ENCODE measurements around the gene EAF2. TPM values are rescaled to one million over a fixed set of nuclear protein-coding genes. Genes with fewer than 3 reads are reported as not detected.
A peak's percentile ranks its signal among the peaks of the same experiment; 100 is the strongest.

The EAF2 gene
- 6.0 TPM for polyA plus RNA-seq
- long read RNA-seq, donor 1, partial matches to known transcripts = 0 of 3 reads
- long read RNA-seq, donor 1, other reads (novel, unspliced or antisense) = 0 of 3 reads
- long read RNA-seq, donor 2, partial matches to known transcripts = 0 of 4 reads
- long read RNA-seq, donor 2, other reads (novel, unspliced or antisense) = 0 of 4 reads
- long read RNA-seq, donor 3 = 0 reads
- long read RNA-seq, donor 4 = 0 reads
- long read RNA-seq, donor 5, partial matches to known transcripts = 0 of 2 reads
- long read RNA-seq, donor 5, other reads (novel, unspliced or antisense) = 0 of 2 reads
- long read RNA-seq, donor 6, partial matches to known transcripts = 0 of 4 reads
- long read RNA-seq, donor 6, other reads (novel, unspliced or antisense) = 0 of 4 reads
- long read RNA-seq, donor 7, partial matches to known transcripts = 0 of 1 reads
- long read RNA-seq, donor 7, other reads (novel, unspliced or antisense) = 0 of 1 reads
- long read RNA-seq, donor 8, partial matches to known transcripts = 0 of 6 reads
- long read RNA-seq, donor 8, other reads (novel, unspliced or antisense) = 0 of 6 reads
- long read RNA-seq, donor 9, partial matches to known transcripts = 0 of 1 reads
- long read RNA-seq, donor 9, other reads (novel, unspliced or antisense) = 0 of 1 reads
- long read RNA-seq, donor 10, partial matches to known transcripts = 0 of 3 reads
- long read RNA-seq, donor 10, other reads (novel, unspliced or antisense) = 0 of 3 reads
- long read RNA-seq, donor 11, partial matches to known transcripts = 0 of 1 reads
- long read RNA-seq, donor 11, other reads (novel, unspliced or antisense) = 0 of 1 reads

DNA sequence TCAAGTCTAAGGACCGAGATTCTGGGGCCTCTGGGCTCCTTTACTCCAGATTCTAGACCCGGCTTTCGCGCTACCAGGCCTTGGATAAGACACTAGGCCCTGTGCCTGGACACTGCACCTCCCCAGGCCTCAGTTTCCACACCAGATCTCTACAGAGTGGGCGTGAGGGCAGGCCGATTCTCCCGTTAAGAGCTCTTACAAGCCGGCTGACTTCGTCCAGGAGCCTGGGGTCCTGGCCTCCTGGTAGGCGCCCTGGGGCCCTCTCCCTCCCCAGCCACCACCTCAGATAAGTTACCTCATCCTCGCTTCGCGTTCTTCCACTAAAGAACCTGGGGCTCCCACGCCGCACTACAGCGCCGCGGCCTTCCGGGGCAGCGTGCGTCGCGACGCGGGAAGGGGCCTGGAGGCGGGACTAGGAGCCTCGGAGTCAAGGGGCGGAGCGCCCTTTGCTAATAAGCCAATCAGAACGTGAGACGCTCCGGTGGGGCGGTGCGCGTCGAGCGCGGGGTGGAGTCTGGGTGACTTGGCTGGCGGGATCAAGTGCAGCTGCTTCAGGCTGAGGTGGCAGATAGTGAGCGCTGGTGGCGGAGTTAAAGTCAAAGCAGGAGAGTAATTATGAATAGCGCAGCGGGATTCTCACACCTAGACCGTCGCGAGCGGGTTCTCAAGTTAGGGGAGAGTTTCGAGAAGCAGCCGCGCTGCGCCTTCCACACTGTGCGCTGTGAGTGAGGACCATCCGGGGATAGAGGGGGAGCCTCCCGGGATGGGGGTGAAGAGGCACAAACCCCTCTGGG is at the start of gene EAF2, which contains the start of gene IQCB1:
EAF2 (plus strand) TSS at position 539 of the 794 bp plus-strand sequence; CDS start at position 616, 77 bp downstream.
IQCB1 (minus strand) TSS at position 390 of the 794 bp plus-strand sequence. CDS start 6,100 bp downstream, outside the sequence.
- Histone ChIP-seq H3K27ac (ENCODE audit: low read length) (peak within 1 kb of the TSS; percentile 82), H3K4me1 (ENCODE audit: control insufficient read depth, insufficient read depth, low read length) (no peaks in the 10 kb centered on the region), H3K27me3 (ENCODE audit: control insufficient read depth, insufficient read depth, low read length) (no peaks in the 10 kb centered on the region), H3K4me3 (ENCODE audit: low read length) (peak within 1 kb of the TSS; percentile 78), H3K9me3 (ENCODE audit: control insufficient read depth, low read depth, low read length) (no peaks in the 10 kb centered on the region), H3K36me3 (ENCODE audit: control insufficient read depth, insufficient read depth, low read length) (peaks cover 10% of the 10 kb centered on the region)
- no CpG with 5 or more reads among the region's 54 CpGs for WGBS (ENCODE audit: insufficient coverage, low lambda C conversion rate)
- peak; percentile 98 for DNase-seq

DNA sequence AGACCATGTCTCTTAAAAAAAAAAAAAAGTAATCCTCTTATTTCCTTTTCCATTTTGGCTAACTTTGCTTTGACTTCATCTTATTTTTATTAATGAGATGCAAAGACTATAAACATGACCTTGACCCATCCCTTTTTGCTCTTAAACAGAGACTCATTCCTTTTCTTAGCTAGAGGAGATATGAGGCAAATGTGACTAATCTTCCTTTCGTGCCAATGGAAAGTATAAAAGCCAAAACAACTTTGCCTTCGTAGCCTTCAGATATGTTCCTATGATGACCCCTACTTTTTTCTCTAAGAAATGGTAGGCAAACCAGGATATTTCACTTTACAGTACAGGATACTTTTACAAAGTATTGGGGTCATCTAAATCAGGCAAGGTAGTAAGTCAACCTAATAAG is 48.5 kb upstream of the EAF2 start:
- Histone ChIP-seq H3K27me3 (ENCODE audit: control insufficient read depth, insufficient read depth, low read length) (no peaks in the 10 kb centered on the region), H3K9me3 (ENCODE audit: control insufficient read depth, low read depth, low read length) (no peaks in the 10 kb centered on the region), H3K4me3 (ENCODE audit: low read length) (no peak overlapping the region), H3K36me3 (ENCODE audit: control insufficient read depth, insufficient read depth, low read length) (peaks cover 46% of the 10 kb centered on the region), H3K27ac (ENCODE audit: low read length) (no peak overlapping the region), H3K4me1 (ENCODE audit: control insufficient read depth, insufficient read depth, low read length) (no peaks in the 10 kb centered on the region)
- DNase-seq = no peak
- WGBS (ENCODE audit: insufficient coverage, low lambda C conversion rate) = 100% methylated on average over 1 of the region's 2 CpGs

DNA sequence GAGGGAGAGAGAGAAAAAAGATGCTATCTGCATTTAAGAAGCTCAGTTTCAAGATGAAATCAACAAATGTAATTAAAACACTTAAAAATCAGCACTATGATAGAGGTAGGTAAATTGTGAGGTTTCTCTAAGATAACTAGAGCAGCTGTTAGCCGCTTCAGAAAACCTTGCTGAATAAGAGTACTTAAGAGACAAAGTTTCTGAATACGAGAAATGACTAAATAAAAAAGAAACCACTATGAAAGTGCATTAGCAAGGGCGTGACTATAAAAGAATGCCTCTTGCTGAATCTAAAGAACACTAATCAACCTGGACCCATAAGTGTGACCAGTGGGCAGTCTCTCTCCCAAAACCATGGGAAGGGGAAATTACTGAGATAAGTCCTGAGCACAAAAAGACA is 41.9 kb upstream of the EAF2 start:
- Histone ChIP-seq H3K27ac (ENCODE audit: low read length) (no peak overlapping the region), H3K4me1 (ENCODE audit: control insufficient read depth, insufficient read depth, low read length) (no peaks in the 10 kb centered on the region), H3K4me3 (ENCODE audit: low read length) (no peak overlapping the region), H3K9me3 (ENCODE audit: control insufficient read depth, low read depth, low read length) (no peaks in the 10 kb centered on the region), H3K36me3 (ENCODE audit: control insufficient read depth, insufficient read depth, low read length) (peaks cover 25% of the 10 kb centered on the region), H3K27me3 (ENCODE audit: control insufficient read depth, insufficient read depth, low read length) (no peaks in the 10 kb centered on the region)
- no peak for DNase-seq
- WGBS (ENCODE audit: insufficient coverage, low lambda C conversion rate) = 100% methylated on average over 2 of the region's 3 CpGs

DNA sequence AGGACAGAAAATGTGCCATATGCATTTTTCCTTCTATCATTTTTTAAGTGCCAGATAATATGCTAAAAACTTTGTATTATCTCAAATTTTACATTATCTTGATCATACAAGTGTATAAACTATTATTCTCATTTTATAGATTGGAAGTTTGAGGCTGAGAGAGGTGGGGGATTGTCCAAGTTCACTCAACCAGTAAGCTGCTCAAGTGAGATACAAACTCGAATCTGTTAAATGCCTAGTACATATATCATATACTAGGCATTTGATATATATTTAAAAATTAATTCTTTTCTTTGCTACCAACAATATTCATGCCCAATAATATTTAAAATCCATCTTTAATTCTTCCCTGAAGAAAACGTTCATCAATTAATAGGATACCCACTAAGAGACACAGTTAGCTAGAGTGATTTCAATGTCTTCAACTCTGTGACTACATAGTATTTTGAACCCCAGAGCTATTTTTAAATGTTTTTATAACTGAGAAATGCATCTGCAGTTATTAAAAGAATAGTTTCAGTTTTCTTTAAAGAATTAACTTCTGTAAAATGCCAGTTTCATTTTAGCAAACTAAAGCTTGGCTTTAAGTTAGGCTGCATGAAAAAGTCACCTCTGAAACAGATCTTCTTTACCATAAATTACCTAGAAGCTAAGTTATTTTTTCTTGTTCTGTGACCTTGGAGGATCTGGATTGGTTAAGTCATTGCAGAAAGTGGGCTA is 40.6 kb upstream of the EAF2 start:
- H3K27ac ChIP-seq (ENCODE audit: low read length) = no peak overlapping the region
- H3K4me1 ChIP-seq (ENCODE audit: control insufficient read depth, insufficient read depth, low read length) = no peaks in the 10 kb centered on the region
- H3K27me3 ChIP-seq (ENCODE audit: control insufficient read depth, insufficient read depth, low read length) = no peaks in the 10 kb centered on the region
- no peak overlapping the region for H3K4me3 ChIP-seq (ENCODE audit: low read length)
- DNase-seq = no peak
- H3K9me3 ChIP-seq (ENCODE audit: control insufficient read depth, low read depth, low read length) = no peaks in the 10 kb centered on the region
- peaks cover 16% of the 10 kb centered on the region for H3K36me3 ChIP-seq (ENCODE audit: control insufficient read depth, insufficient read depth, low read length)
- WGBS (ENCODE audit: insufficient coverage, low lambda C conversion rate) = 92% methylated on average over 2 of the region's 2 CpGs

DNA sequence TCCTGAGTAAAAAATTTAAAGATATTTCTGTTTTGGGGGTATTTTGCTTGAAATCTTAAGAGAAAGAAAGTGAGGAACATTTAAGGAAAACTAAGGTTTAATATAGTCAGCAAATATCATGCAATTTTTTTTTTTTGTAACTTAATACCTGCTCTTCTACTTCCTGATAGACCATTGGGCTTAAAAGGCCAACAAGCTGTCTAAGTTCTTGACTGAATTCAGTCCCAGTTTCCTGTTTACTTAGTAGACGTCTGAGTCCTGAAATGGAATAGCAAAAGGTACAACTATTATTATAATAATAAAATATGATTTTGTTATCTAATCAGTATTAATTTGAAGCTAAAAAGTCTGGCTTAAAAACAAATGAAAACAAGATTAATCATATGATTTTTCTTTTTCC is 38.0 kb upstream of the EAF2 start:
- no peaks in the 10 kb centered on the region for H3K27me3 ChIP-seq (ENCODE audit: control insufficient read depth, insufficient read depth, low read length)
- H3K4me1 ChIP-seq (ENCODE audit: control insufficient read depth, insufficient read depth, low read length) = no peaks in the 10 kb centered on the region
- no peak overlapping the region for H3K4me3 ChIP-seq (ENCODE audit: low read length)
- 80% methylated on average over 1 of the region's 1 CpG for WGBS (ENCODE audit: insufficient coverage, low lambda C conversion rate)
- H3K36me3 ChIP-seq (ENCODE audit: control insufficient read depth, insufficient read depth, low read length) = peaks cover 9% of the 10 kb centered on the region
- no peaks in the 10 kb centered on the region for H3K9me3 ChIP-seq (ENCODE audit: control insufficient read depth, low read depth, low read length)
- H3K27ac ChIP-seq (ENCODE audit: low read length) = no peak overlapping the region
- no peak for DNase-seq

DNA sequence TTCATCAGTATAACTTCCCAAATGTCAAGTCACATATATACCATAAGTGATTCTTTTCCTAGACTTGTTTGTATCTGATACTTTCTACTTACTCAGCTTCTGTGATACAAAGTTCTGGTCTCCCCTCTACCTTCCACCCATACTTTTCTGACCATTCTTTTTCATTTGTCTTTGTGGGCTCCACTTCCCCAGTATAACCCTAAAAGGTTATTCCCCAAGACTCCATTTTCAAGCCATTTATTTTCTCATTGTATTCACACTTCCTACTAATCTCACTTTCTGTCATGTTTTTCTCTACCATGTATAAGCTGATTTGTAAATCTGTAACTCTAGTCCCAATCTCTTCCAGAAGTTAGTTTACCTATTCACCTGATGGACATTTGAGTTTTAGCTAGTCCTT is 34.1 kb upstream of the EAF2 start:
- no peak for DNase-seq
- no peak overlapping the region for H3K27ac ChIP-seq (ENCODE audit: low read length)
- H3K4me3 ChIP-seq (ENCODE audit: low read length) = no peak overlapping the region
- H3K27me3 ChIP-seq (ENCODE audit: control insufficient read depth, insufficient read depth, low read length) = no peaks in the 10 kb centered on the region
- H3K36me3 ChIP-seq (ENCODE audit: control insufficient read depth, insufficient read depth, low read length) = peaks cover 2% of the 10 kb centered on the region
- no peaks in the 10 kb centered on the region for H3K9me3 ChIP-seq (ENCODE audit: control insufficient read depth, low read depth, low read length)
- H3K4me1 ChIP-seq (ENCODE audit: control insufficient read depth, insufficient read depth, low read length) = peaks cover 9% of the 10 kb centered on the region

DNA sequence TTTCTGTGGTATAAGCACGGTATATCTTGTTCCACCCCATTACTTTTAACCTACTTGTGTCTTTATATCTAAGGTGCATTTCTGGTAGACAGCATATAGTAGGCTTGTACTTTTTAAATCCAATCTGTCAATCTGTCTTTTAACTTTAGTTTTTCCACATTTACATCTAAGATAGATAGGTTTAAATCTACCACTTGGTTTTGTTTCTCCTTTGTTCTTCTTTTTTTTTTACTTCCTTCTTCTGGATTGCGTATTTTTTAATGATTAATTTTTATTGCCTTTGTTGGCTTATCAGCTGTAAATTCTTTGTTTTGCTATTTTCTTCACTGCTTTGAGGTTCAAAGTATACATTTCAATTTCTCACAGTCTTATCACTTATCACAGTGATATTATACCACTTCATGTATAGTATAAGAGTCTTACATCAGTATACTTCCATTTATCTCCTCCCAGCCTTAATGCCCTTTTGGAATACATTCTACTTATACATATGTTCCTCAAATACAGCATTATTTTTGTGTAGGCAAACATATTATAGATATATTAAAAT is 31.2 kb upstream of the EAF2 start:
- Histone ChIP-seq H3K27ac (ENCODE audit: low read length) (peak overlapping the region; percentile 94), H3K36me3 (ENCODE audit: control insufficient read depth, insufficient read depth, low read length) (peaks cover 6% of the 10 kb centered on the region), H3K4me1 (ENCODE audit: control insufficient read depth, insufficient read depth, low read length) (peaks cover 9% of the 10 kb centered on the region), H3K4me3 (ENCODE audit: low read length) (peak overlapping the region; percentile 28), H3K27me3 (ENCODE audit: control insufficient read depth, insufficient read depth, low read length) (no peaks in the 10 kb centered on the region), H3K9me3 (ENCODE audit: control insufficient read depth, low read depth, low read length) (no peaks in the 10 kb centered on the region)
- 36% methylated on average over 1 of the region's 2 CpGs for WGBS (ENCODE audit: insufficient coverage, low lambda C conversion rate)
- DNase-seq = peak; percentile 20 to 82

DNA sequence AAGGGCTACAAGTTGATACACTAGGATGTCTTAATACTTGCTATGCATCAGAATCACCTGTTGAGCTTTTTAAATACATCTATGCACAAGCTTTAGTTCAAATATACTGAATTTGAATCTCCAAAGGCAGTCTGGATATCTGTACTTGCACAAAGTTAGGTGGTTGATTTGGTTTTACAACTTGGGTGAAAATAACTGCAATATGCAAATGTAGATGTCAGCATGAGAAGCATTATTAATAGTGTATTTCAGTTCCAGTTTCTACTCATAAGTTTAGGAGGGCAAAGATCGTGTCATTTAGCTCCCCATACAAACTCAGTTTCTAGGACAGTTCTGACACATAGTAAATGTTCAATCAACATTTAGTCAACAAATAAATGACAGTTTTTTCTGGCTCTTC is 25.8 kb upstream of the EAF2 start:
- H3K27ac ChIP-seq (ENCODE audit: low read length) = no peak overlapping the region
- no peaks in the 10 kb centered on the region for H3K27me3 ChIP-seq (ENCODE audit: control insufficient read depth, insufficient read depth, low read length)
- peak in 1 of 2 donors; percentile 34 for DNase-seq
- peaks cover 12% of the 10 kb centered on the region for H3K36me3 ChIP-seq (ENCODE audit: control insufficient read depth, insufficient read depth, low read length)
- H3K4me1 ChIP-seq (ENCODE audit: control insufficient read depth, insufficient read depth, low read length) = peaks cover 4% of the 10 kb centered on the region
- no CpG with 5 or more reads among the region's 1 CpG for whole genome bisulfite sequencing (ENCODE audit: insufficient coverage, low lambda C conversion rate)
- H3K4me3 ChIP-seq (ENCODE audit: low read length) = no peak overlapping the region
- H3K9me3 ChIP-seq (ENCODE audit: control insufficient read depth, low read depth, low read length) = no peaks in the 10 kb centered on the region

DNA sequence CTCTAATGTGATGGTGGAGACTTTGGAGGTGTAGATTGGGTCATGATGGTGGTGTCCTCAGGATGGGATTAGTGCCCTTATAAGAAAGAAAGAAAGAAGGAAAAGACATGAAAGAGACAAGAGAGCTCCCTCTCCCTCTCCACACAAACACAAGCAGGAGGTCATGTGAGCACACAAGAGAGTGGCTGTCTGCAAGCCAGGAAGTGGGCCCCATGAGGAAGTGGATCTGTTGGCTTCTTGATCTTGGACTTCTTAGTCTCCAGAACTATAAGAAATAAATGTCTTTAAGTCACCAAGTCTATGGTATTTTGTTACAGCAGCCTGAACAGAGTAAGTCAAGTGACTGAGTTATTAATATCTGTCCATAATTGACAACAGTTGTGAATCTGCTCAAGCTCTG is 17.3 kb upstream of the EAF2 start:
- Histone ChIP-seq H3K27ac (ENCODE audit: low read length) (no peak overlapping the region), H3K36me3 (ENCODE audit: control insufficient read depth, insufficient read depth, low read length) (peaks cover 26% of the 10 kb centered on the region), H3K4me3 (ENCODE audit: low read length) (no peak overlapping the region), H3K9me3 (ENCODE audit: control insufficient read depth, low read depth, low read length) (no peaks in the 10 kb centered on the region), H3K4me1 (ENCODE audit: control insufficient read depth, insufficient read depth, low read length) (no peaks in the 10 kb centered on the region), H3K27me3 (ENCODE audit: control insufficient read depth, insufficient read depth, low read length) (no peaks in the 10 kb centered on the region)
- DNase-seq = no peak

Measured in large intestine (tissue), 12 donors.